ENCODE data around the gene SLC25A21. TPM values are rescaled to one million over a fixed set of nuclear protein-coding genes. Genes with fewer than 3 reads are reported as not detected.
"Not testable (repeated sequence)": the region's sequence is repeated elsewhere in the genome, so short reads cannot be mapped to it uniquely, and the experiment has no call there.

The SLC25A21 gene
- total RNA-seq, 1 donor from 2014 or later: 0.89 TPM

GRCh38 chr14:36720657-36721056 lies 451.7 kb downstream of the SLC25A21 start:
- no peak for ATAC-seq

GRCh38 chr14:36719823-36720222 lies 452.6 kb downstream of the SLC25A21 start:
- no peak for DNase-seq
- no peak for ATAC-seq
- intact Hi-C loops (cut with micrococcal nuclease): no loop called here

More at GRCh38 chr14:36720657-36721056, 451.7 kb downstream of the SLC25A21 start:
- DNase-seq: no peak
- intact Hi-C loops (cut with micrococcal nuclease): no loop called here

DNA sequence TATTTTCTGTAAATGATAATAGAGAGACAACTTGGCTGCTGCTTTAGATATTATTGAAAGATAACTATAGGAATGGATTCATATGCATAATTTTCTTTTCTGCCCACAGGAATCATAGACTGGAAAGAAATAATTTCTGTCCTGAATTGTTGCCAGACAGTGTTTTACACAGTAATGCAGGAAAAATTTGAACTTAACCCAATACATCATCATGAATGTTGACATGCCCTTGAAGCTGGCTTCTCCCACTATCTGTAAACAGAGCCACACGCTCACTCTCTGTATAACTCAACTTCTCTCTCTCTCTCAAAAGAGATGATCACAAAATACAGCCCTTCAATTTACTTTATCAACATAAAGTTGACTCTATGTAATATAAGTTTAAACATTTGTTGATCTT lies 454.2 kb downstream of the SLC25A21 start:
- no peak for ATAC-seq
- DNase-seq: no peak
- intact Hi-C loops (cut with micrococcal nuclease): no loop called here

- intact Hi-C loops (cut with micrococcal nuclease): no loop called here
- DNase-seq (no peak), ATAC-seq (no peak)
These were observed 455.0 kb downstream of the SLC25A21 start for GRCh38 chr14:36717363-36717762.

GRCh38 chr14:36716614-36717184 lies 455.7 kb downstream of the SLC25A21 start:
- ATAC-seq: no peak
- no peak for DNase-seq
- intact Hi-C loops (cut with micrococcal nuclease): no loop called here

DNA sequence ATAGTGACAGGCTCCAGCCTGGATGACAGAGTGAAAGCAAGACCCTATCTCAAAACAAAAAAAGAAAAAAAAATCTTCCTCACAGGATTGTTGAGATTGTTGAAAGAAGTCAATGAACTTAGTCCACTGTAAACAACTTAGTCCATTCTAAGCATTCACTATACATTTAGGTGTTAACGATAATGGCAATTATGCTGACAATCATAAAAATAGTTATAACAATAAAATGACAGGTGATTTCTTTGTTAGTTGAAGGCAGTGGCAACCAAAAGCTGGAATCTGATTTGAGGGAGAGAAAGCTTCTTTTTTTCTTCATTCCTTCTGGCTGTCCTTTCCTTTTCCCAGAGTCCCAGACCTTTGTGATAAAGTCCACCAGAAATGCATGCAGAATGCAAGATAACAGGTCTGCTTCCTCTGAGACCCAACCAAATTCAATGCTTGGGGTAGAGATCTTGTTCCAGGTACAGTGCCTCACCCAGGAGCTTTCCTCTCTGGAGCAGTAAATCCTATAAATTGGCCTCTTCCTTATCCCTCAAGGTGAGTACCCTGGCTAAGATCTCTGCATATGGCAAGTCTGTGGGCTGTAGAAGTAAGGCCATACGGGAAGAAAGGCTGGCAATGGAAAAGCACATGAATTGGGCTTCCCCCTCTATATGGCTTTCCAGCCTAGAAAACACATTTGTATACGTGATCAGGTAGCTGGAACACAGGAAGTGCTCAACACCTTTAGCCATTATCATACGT lies 458.3 kb downstream of the SLC25A21 start:
- no peak for ATAC-seq
- DNase-seq: no peak
- intact Hi-C loops (cut with micrococcal nuclease): no loop called here

- ATAC-seq (no peak), DNase-seq (no peak)
- intact Hi-C loops (cut with micrococcal nuclease): no loop called here
These were observed 464.8 kb downstream of the SLC25A21 start for GRCh38 chr14:36707570-36707969.

DNA sequence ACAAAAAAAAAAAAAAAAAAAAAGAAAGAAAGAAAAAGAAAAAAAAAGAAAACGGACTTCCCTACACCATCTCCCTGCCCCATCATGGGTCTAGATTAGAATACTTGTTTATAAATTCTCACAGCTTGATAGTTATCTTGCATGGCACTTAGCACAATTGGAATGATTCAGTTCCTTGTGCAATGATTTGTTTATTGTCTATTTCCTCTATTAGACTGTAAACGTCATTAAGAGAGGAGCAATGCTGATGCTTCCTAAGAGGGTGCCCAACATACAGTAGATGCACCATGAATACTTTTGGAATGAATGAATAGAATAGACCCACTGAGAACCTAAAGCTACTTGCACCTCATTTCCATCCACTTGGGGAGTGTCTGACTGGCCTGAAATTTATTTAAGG lies 469.9 kb downstream of the SLC25A21 start:
- intact Hi-C loops (cut with micrococcal nuclease): no loop called here
- DNase-seq (no peak), ATAC-seq (no peak)

- DNase-seq (no peak), ATAC-seq (no peak)
- intact Hi-C loops (cut with micrococcal nuclease): no loop called here
These were observed 471.3 kb downstream of the SLC25A21 start for GRCh38 chr14:36701132-36701531.

- no peak for DNase-seq
- ATAC-seq: no peak
- intact Hi-C loops (cut with micrococcal nuclease): no loop called here
These were observed 471.8 kb downstream of the SLC25A21 start for GRCh38 chr14:36700651-36701050.

DNA sequence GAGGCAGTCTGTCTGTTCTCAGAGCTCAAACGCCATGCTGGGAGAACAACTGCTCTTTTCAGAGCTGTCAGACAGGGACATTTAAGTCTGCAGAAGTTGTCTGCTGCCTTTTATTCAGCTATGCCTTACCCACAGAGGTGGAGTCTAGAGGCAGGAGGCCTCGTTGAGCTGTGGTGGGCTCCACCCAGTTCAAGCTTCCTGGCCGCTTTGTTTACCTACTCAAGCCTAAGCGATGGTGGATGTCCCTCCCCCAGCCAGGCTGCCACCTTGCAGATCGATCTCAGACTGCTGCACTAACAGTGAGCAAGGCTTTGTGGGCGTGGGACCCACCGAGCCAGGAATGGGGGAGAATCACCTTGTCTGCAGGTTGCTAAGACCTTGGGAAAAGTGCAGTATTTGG lies 473.0 kb downstream of the SLC25A21 start:
- not testable (repeated sequence) for ATAC-seq

DNA sequence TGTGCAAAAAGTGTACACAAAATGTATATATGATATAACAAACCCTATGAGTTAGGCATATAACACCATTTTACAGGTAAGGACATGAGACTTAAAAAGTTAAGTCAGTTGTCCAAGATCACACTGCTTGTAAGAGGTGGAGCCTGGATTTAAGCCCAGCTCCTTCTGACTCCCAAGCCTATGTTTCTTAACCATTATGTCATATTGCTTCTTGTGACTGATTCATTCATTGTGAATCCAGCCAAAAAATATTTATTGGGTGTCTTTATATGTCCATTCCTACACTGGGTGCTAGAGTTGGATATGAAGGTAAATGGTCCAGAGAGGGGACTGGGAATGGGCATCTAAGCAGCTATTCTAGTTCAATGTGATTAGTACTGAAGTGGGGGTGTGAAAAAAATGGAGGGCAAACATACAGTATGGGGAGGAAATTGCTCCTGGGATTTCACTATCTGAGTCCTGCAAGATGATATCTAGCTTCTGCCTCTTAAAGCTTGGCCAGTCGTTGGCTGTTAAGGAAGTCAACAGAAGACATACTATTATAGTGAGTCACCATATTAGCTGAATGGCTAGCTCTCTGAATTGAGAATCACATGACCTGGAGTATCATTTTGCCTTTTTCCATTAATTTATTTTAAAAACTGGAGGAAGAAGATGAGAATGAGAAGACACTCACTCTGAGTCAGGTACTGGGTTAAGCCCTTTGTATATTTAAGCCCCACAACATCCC lies 481.9 kb downstream of the SLC25A21 start:
- ATAC-seq: no peak
- intact Hi-C loops (cut with micrococcal nuclease): no loop called here

More for the DNA sequence above, 473.0 kb downstream of the SLC25A21 start:
- intact Hi-C loops (cut with micrococcal nuclease); DNase-seq: not testable (repeated sequence)

DNA sequence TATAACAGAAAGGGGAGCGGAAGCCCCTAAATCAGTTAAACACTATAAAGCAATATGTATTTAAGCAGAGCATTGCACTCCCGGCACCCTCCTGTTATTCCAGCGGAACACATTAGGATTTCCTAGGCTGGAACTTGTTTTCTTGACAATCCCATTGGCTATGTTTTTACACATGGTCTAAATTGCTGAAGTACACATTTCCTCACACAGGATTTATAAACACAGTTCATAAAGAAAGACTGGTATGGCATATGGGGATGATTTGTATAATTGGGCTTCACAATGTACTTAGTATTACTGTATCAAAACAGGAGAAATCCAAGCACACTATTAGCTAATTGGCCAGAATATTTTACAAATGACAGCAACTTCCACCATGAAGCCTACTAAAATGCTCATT lies 487.5 kb downstream of the SLC25A21 start:
- DNase-seq (no peak), ATAC-seq (no peak)
- intact Hi-C loops (cut with micrococcal nuclease): no loop called here

More for the DNA sequence above, 481.9 kb downstream of the SLC25A21 start:
- no peak for DNase-seq

GRCh38 chr14:36683083-36683724 lies 489.2 kb downstream of the SLC25A21 start:
- no peak for ATAC-seq
- DNase-seq: no peak
- intact Hi-C loops (cut with micrococcal nuclease): no loop called here

DNA sequence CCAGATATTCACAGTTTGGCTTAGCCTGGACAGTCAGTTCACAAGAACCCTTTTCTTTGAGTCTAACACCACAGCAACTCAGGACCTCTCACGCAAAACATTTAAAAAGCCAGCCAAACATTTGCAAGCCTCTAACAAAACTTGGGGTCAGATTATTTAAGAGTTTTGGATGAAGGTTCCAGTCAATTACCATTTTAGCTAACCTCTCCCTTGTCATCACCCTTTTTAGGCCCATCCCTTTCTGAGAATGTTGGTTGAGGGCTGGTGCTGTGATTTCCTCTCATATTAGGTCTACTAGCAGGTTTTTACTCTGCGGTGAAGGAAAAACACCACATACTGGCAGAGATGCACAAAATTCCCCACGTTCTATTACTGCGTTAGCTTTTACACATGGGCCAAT lies 490.1 kb downstream of the SLC25A21 start:
- intact Hi-C loops (cut with micrococcal nuclease): no loop called here
- no peak for ATAC-seq
- DNase-seq: no peak

DNA sequence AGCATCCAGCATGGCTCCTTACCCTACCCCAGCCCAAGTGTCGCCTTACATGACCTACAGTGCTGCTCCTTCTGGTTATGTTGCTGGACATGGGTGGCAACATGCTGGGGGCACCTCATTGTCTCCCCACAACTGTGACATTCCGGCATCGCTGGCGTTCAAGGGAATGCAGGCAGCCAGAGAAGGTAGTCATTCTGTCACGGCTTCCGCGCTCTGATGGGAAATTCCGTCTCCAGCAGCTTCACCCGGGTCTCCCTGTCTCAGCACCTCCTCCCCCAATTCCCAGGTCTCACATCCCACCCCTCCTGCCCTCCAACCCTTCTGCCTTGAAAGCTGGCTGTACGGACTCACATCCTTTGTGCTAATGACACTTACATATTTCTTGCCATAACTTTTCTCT lies 496.2 kb downstream of the SLC25A21 start:
- intact Hi-C loops (cut with micrococcal nuclease): no loop called here
- DNase-seq: no peak
- ATAC-seq: no peak

- intact Hi-C loops (cut with micrococcal nuclease): no loop called here
- ATAC-seq (no peak), DNase-seq (no peak)
These were observed 496.8 kb downstream of the SLC25A21 start for GRCh38 chr14:36675581-36675980.

GRCh38 chr14:36674659-36675058 lies 497.7 kb downstream of the SLC25A21 start:
- no peak for ATAC-seq
- intact Hi-C loops (cut with micrococcal nuclease): no loop called here
- DNase-seq: no peak

- intact Hi-C loops (cut with micrococcal nuclease): no loop called here
- DNase-seq: no peak
- ATAC-seq: no peak
These were observed 500.3 kb downstream of the SLC25A21 start for GRCh38 chr14:36672095-36672494.

- no peak for ATAC-seq
- no peak for DNase-seq
- intact Hi-C loops (cut with micrococcal nuclease): no loop called here
These were observed 501.3 kb downstream of the SLC25A21 start for GRCh38 chr14:36671149-36671548.

Measured in left ventricle myocardium superior (tissue), 1 donor.